GM12873 (cell line): ENCODE data around the gene LRSAM1.

ENCODE experiments used
- CTCF ChIP-seq: IDR thresholded peaks from 2 replicates; pipeline ENCODE4 v1.5.1; 2012; ENCODE audit warnings: low read depth, mild to moderate bottlenecking, moderate library complexity, low read length, control low read depth; ENCODE audit not compliant: insufficient read depth; ENCODE audit errors: missing control alignments

Gene LRSAM1

GRCh38 chr9:127538849-127539258 lies 87.5 kb downstream of the LRSAM1 start:
- no peak for TF ChIP-seq CTCF

GRCh38 chr9:127539259-127539981 lies 88.1 kb downstream of the LRSAM1 start:
- TF ChIP-seq CTCF: no peak

- no peak for TF ChIP-seq CTCF
These were observed 88.8 kb downstream of the LRSAM1 start for GRCh38 chr9:127539982-127540663.

GRCh38 chr9:127540664-127541041 lies 89.3 kb downstream of the LRSAM1 start:
- TF ChIP-seq CTCF: no peak

- TF ChIP-seq CTCF: no peak
These were observed 89.9 kb downstream of the LRSAM1 start for GRCh38 chr9:127541176-127541575.

GRCh38 chr9:127541865-127542264 lies 90.6 kb downstream of the LRSAM1 start:
- TF ChIP-seq CTCF: no peak

- TF ChIP-seq CTCF: no peak
These were observed 91.9 kb downstream of the LRSAM1 start for GRCh38 chr9:127543221-127543620.
